ENCODE results near the gene CRY2. TPM values are rescaled to one million over a fixed set of nuclear protein-coding genes. Genes with fewer than 3 reads are reported as not detected.

CRY2 gene
- total and polyA plus RNA-seq, 10 of the 15 experiments (the other 5 are each of a cell fraction or from before 2014, with no cell fraction given): 1.2 to 14.7 (median 8.1) TPM

DNA sequence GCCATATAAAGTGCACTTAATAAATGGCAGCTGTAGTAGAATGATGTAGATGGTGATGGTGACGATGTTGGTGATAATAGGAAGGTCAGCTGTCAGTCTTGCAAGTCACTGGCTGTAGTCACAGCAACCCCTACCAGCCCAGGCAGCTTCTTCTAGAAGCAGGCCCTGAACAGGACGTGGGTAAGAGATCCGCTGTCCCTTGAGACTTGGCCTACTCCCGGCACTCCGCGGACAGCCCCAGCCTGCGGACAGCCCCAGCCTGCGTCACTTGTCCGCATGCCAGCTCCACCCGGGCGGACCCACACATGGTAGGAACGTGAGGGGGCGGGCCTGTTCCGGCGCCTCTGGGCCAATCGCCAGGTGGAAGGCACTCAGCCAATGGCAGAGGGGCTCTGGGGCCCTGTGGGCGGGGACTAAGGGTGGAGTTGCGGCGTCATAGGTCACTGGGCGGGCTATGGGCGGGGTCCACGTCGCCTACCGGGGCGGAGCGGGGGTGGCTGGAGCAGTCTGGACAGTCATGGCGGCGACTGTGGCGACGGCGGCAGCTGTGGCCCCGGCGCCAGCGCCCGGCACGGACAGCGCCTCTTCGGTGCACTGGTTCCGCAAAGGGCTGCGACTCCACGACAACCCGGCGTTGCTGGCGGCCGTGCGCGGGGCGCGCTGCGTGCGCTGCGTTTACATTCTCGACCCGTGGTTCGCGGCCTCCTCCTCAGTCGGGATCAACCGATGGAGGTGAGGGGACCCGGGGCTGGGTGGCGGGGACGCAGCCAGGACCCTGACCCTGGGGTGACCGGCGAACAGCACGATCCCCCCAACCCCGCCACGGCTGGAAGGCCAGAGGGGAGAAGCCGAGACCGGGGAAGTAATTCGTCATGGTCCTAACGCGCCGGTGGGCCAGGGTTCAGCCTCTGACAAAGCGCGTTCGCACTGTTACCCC is at the start of gene CRY2 (continued):
- TF ChIP-seq EP300 (IDR thresholded peaks at IDR 0.05; ENCODE audit: borderline replicate concordance in 1 of 2, control insufficient read depth in 1 of 2, low read depth in 2 of 2, low read length in 2 of 2): peak in 1 of 2 experiments; percentile 58; a peak in 2 of 4 replicates
- TF ChIP-seq PAX5 (IDR thresholded peaks at IDR 0.05; ENCODE audit: borderline replicate concordance, low read depth, low read length): peak; percentile 55; the same call in 1 of the 2 replicates
- TF ChIP-seq SIX5 (IDR thresholded peaks at IDR 0.05; ENCODE audit: low read depth, low read length, severe bottlenecking): no peak
- TF ChIP-seq, protein P1, sequence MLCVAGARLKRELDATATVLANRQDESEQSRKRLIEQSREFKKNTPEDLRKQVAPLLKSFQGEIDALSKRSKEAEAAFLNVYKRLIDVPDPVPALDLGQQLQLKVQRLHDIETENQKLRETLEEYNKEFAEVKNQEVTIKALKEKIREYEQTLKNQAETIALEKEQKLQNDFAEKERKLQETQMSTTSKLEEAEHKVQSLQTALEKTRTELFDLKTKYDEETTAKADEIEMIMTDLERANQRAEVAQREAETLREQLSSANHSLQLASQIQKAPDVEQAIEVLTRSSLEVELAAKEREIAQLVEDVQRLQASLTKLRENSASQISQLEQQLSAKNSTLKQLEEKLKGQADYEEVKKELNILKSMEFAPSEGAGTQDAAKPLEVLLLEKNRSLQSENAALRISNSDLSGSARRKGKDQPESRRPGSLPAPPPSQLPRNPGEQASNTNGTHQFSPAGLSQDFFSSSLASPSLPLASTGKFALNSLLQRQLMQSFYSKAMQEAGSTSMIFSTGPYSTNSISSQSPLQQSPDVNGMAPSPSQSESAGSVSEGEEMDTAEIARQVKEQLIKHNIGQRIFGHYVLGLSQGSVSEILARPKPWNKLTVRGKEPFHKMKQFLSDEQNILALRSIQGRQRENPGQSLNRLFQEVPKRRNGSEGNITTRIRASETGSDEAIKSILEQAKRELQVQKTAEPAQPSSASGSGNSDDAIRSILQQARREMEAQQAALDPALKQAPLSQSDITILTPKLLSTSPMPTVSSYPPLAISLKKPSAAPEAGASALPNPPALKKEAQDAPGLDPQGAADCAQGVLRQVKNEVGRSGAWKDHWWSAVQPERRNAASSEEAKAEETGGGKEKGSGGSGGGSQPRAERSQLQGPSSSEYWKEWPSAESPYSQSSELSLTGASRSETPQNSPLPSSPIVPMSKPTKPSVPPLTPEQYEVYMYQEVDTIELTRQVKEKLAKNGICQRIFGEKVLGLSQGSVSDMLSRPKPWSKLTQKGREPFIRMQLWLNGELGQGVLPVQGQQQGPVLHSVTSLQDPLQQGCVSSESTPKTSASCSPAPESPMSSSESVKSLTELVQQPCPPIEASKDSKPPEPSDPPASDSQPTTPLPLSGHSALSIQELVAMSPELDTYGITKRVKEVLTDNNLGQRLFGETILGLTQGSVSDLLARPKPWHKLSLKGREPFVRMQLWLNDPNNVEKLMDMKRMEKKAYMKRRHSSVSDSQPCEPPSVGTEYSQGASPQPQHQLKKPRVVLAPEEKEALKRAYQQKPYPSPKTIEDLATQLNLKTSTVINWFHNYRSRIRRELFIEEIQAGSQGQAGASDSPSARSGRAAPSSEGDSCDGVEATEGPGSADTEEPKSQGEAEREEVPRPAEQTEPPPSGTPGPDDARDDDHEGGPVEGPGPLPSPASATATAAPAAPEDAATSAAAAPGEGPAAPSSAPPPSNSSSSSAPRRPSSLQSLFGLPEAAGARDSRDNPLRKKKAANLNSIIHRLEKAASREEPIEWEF (IDR thresholded peaks at IDR 0.05; ENCODE audit: insufficient replicate concordance, low read depth, low read length): no peak
- TF ChIP-seq CHD4 (IDR thresholded peaks at IDR 0.05): no peak
- no peak for TF ChIP-seq KDM1A (IDR thresholded peaks at IDR 0.05; ENCODE audit: borderline replicate concordance)
- TF ChIP-seq, protein P2, sequence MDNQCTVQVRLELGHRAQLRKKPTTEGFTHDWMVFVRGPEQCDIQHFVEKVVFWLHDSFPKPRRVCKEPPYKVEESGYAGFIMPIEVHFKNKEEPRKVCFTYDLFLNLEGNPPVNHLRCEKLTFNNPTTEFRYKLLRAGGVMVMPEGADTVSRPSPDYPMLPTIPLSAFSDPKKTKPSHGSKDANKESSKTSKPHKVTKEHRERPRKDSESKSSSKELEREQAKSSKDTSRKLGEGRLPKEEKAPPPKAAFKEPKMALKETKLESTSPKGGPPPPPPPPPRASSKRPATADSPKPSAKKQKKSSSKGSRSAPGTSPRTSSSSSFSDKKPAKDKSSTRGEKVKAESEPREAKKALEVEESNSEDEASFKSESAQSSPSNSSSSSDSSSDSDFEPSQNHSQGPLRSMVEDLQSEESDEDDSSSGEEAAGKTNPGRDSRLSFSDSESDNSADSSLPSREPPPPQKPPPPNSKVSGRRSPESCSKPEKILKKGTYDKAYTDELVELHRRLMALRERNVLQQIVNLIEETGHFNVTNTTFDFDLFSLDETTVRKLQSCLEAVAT (IDR thresholded peaks at IDR 0.05): peak; percentile 11; the same call in 1 of the 2 replicates

Measured in GM12878 (cell line).